Neural cell (in vitro differentiated cells): ENCODE data around the gene GRIN1.

Experiments
- EZH2 ChIP-seq: fragments of 200-600, 300-800 bp; shearing (Covaris generic), sonication (generic); IDR thresholded peaks from 2 replicates; pipeline ENCODE4 v1.6.1; 2014; ENCODE audit warnings: antibody characterized with exemption, low read length, borderline replicate concordance, mild to moderate bottlenecking; ENCODE audit not compliant: insufficient read depth, poor library complexity, severe bottlenecking
- REST ChIP-seq: IDR thresholded peaks from 2 replicates; pipeline ENCODE4 v1.6.1; 2012; ENCODE audit warnings: borderline replicate concordance

- no peak for TF ChIP-seq EZH2
- TF ChIP-seq REST: no peak
These were observed 22.9 kb upstream of the GRIN1 start for GRCh38 chr9:137116027-137116507.
